Superior temporal gyrus (tissue), 1 donor: ENCODE measurements around the gene DNPH1.

Experiments
- DNase-seq: peaks from one replicate; pipeline ENCODE4 v3.0.0-alpha.2; 2016; ENCODE audit errors: extremely low spot score

The DNPH1 gene

GRCh38 chr6:43181942-43182860, 47.1 kb downstream of the DNPH1 start, which contains the start of gene CUL9:
Gene CUL9 (plus strand): TSS chr6:43182196. CDS start chr6:43184311, 2,115 bp downstream.
- peak; percentile 84 for DNase-seq

DNA sequence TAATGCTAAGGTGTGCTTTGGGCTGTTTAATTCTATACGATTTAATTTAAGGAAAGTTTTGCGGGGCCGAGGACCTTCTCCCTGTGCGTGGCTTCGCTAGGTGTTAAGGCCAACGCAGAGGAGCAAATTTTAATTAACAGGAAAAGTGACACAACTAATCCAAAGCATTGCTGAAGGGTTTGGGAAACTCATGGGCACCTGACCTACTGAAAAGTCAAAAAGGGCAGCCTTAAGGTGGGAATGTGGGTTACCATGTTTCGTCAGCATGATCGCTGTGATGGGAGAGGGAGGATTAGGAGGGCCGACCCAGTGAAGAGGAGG, 47.7 kb downstream of the DNPH1 start:
- no peak for DNase-seq

DNA sequence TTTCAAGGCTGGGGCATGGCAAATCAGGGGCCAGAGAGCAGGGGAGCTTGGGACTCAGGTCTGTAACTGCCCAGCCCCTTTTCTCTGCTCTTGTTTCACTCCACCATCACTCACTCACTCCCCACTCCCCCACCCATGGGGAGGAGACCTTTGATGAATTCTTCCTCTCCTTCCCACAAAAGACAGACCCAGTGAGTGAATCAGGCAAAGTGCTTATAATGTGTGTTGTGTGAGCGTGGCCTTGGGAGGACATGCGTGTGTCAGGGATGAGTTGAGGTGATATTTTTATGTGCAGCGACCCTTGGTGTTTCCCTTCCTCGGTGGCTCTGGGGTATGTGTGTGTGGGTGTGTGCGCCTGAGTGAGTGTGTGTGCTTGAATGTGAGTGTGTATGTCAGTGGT, 48.3 kb downstream of the DNPH1 start:
- DNase-seq, result no peak

DNA sequence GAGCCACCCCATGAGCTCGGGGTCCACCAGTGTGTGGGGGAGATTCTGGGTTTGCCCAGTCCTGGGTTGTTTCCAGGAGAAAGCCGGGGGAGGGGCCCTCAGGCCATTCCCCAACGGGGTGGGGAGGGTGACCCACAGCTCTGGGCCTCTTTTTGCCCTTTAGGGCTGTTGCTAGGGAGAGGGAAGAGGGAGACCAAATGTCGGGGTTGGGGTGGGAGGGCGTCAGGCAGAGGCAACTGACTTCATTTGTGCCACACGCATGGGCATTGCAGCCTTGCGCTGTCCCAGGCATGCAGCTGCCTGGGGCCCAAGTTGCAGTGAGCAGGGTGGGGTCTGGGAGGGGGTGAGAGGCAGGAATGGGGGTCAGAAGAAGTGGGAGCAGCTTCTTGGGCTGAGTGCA, 49.2 kb downstream of the DNPH1 start:
- no peak for DNase-seq

DNA sequence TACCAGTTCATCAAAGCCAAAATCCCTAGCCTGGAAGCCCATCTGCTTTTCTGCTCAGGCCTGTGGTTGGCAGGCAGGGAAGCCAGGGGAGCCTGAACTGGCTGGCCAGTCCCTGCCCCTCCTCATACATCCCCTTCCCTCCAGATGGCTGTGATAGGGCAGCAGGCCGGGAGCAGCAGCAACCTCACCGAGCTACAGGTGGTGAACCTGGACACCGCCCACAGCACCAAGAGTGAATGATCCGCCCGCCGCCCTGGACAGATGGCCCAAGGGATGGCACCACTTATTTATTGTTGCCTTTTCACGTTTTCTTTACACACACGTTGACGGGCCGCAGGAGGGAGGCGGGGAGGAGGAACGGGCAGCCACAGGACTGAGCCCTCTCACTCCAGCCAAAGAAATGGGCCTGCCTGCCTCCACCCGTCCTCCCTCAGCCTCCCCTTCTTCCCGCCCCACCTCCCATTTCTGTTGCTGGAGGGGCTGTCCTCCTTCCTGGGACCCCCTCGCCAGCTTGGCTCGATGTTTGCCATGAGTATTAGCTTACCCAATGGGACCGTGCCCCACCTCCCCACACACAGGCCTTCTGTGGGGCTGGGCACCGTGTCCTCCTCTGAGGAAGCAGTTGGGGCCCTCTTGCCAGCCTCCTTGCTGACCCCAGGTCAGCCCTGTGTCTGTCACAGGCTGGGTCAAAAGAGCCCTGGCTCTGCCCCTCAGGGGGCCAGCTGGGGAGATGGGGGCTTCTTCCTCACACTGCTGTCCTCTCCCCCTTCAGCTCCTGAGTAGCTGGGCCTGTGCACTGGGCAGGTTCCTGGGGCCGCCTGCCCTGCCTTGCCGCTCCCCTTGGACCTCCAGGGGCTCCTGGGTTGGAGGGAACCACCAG, 50.1 kb downstream of the DNPH1 start:
- DNase-seq, result no peak

DNA sequence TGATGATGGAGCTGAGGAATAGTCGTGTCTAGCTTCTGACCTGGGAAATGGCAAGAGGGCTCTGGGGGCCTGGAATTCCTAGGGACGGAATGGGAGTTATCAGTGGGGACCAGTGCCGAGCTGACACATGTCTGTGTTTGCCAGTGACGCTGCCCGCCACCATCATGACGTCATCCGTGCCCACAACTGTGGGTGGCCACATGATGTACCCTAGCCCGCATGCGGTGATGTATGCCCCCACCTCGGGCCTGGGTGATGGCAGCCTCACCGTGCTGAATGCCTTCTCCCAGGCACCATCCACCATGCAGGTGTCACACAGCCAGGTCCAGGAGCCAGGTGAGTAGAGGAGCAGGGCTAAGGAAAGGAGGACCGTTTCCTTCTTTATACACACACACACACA, 51.1 kb downstream of the DNPH1 start:
- no peak for DNase-seq

DNA sequence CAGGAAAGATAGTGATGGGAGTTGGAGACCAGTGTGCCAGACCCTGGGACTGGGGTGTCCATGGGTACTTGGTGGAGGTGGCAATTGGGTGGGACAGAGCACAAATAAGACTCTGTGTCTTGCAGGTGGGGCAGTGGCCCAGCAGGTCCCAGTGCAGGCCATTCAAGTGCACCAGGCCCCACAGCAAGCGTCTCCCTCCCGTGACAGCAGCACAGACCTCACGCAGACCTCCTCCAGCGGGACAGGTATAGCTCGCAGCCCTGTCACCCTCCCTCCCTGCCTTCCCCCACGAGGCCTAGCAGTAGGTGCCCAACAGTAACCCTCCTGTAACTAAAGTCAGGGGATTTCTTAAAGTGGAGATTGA, 52.9 kb downstream of the DNPH1 start:
- DNase-seq, result no peak

- no peak for DNase-seq
Observed at GRCh38 chr6:43175676-43176422, 53.4 kb downstream of the DNPH1 start.
